ENCODE data around the gene CALML3. TPM values are rescaled to one million over a fixed set of nuclear protein-coding genes. Genes with fewer than 3 reads are reported as not detected.
A peak's percentile ranks its signal among the peaks of the same experiment; 100 is the strongest.

CALML3 gene
- total RNA-seq, 1 donor, result not detected

DNA sequence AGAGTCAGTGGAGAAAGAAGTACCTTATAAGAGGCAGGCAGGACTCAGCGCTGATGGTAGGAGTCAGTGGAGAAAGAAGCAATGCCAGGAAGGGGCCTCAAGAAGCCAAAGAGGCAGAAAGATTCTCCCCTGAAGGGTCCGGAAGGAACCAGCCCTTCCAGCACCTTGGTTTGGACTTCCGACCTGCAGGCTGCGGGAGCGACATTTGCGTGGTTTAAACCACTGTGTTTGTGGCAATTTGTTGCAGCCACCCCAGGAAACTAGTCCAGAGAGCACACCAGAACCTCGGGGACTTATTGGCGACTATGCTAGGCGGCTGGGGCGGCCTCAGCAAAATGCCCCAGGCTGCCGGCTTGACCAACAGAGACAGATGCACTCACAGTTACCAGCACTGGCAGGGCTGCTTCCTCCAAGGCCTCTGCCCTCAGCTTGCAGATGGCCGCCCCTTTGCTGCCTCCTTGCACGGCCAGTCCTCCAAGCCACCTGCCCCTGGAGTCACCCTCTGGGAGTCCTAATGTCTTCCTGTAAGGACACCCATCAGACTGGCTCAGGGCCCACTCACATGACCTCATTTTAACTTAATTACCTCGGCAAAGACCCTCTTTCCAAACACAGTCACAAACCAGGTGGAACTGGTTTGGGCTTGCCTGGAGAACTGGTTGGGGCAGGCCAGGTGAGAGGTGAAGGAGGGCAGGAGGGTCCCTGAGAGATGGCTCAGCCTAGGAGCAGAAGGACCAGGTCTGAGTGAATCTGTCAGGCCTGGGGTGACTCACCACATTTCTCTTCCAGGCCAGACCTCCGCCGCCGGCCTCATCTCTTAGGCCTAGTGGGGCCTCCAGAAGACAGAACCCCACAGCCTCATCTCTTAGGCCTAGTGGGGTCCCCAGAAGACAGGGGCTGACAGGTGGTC, 26.1 kb downstream of the CALML3 start:
- no peaks in the 10 kb centered on the region for H3K27me3 ChIP-seq (ENCODE audit: insufficient read depth, low read length)
- H3K4me3 ChIP-seq (ENCODE audit: insufficient read depth, low read length), result no peak overlapping the region
- no peaks in the 10 kb centered on the region for H3K9me3 ChIP-seq (ENCODE audit: low read depth, low read length)
- no peaks in the 10 kb centered on the region for H4K20me1 ChIP-seq (ENCODE audit: insufficient read depth, low read length)
- H3K36me3 ChIP-seq (ENCODE audit: insufficient read depth, low read length), result no peaks in the 10 kb centered on the region
- DNase-seq (ENCODE audit: insufficient read length, low spot score, missing footprints), result peak; percentile 89
- H3K4me2 ChIP-seq (ENCODE audit: insufficient read depth, low read length), result no peak overlapping the region
- H3K79me2 ChIP-seq (ENCODE audit: insufficient read depth, low read length), result no peaks in the 10 kb centered on the region
- peak overlapping the region; percentile 64 for H2AFZ ChIP-seq (ENCODE audit: low read length)
- TF ChIP-seq, protein P1, sequence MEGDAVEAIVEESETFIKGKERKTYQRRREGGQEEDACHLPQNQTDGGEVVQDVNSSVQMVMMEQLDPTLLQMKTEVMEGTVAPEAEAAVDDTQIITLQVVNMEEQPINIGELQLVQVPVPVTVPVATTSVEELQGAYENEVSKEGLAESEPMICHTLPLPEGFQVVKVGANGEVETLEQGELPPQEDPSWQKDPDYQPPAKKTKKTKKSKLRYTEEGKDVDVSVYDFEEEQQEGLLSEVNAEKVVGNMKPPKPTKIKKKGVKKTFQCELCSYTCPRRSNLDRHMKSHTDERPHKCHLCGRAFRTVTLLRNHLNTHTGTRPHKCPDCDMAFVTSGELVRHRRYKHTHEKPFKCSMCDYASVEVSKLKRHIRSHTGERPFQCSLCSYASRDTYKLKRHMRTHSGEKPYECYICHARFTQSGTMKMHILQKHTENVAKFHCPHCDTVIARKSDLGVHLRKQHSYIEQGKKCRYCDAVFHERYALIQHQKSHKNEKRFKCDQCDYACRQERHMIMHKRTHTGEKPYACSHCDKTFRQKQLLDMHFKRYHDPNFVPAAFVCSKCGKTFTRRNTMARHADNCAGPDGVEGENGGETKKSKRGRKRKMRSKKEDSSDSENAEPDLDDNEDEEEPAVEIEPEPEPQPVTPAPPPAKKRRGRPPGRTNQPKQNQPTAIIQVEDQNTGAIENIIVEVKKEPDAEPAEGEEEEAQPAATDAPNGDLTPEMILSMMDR (IDR thresholded peaks at IDR 0.05; ENCODE audit: extremely low read depth, low read depth, low read length), result no peak
- peak overlapping the region; percentile 33 for H3K27ac ChIP-seq (ENCODE audit: low read depth, low read length)
- peaks cover 70% of the 10 kb centered on the region for H3K4me1 ChIP-seq (ENCODE audit: insufficient read depth, low read length)

GRCh38 chr10:5551531-5552375, 27.0 kb downstream of the CALML3 start:
- no peaks in the 10 kb centered on the region for H3K36me3 ChIP-seq (ENCODE audit: insufficient read depth, low read length)
- TF ChIP-seq, protein P1 (IDR thresholded peaks at IDR 0.05; ENCODE audit: extremely low read depth, low read depth, low read length), result no peak
- H3K4me1 ChIP-seq (ENCODE audit: insufficient read depth, low read length), result peaks cover 61% of the 10 kb centered on the region
- no peaks in the 10 kb centered on the region for H3K27me3 ChIP-seq (ENCODE audit: insufficient read depth, low read length)
- no peaks in the 10 kb centered on the region for H3K9me3 ChIP-seq (ENCODE audit: low read depth, low read length)
- H3K4me2 ChIP-seq (ENCODE audit: insufficient read depth, low read length), result no peak overlapping the region
- peak overlapping the region; percentile 33 for H3K27ac ChIP-seq (ENCODE audit: low read depth, low read length)
- peak overlapping the region; percentile 64 for H2AFZ ChIP-seq (ENCODE audit: low read length)
- H4K20me1 ChIP-seq (ENCODE audit: insufficient read depth, low read length), result no peaks in the 10 kb centered on the region
- no peak overlapping the region for H3K4me3 ChIP-seq (ENCODE audit: insufficient read depth, low read length)
- no peaks in the 10 kb centered on the region for H3K79me2 ChIP-seq (ENCODE audit: insufficient read depth, low read length)
- DNase-seq (ENCODE audit: insufficient read length, low spot score, missing footprints), result peak; percentile 58

DNA sequence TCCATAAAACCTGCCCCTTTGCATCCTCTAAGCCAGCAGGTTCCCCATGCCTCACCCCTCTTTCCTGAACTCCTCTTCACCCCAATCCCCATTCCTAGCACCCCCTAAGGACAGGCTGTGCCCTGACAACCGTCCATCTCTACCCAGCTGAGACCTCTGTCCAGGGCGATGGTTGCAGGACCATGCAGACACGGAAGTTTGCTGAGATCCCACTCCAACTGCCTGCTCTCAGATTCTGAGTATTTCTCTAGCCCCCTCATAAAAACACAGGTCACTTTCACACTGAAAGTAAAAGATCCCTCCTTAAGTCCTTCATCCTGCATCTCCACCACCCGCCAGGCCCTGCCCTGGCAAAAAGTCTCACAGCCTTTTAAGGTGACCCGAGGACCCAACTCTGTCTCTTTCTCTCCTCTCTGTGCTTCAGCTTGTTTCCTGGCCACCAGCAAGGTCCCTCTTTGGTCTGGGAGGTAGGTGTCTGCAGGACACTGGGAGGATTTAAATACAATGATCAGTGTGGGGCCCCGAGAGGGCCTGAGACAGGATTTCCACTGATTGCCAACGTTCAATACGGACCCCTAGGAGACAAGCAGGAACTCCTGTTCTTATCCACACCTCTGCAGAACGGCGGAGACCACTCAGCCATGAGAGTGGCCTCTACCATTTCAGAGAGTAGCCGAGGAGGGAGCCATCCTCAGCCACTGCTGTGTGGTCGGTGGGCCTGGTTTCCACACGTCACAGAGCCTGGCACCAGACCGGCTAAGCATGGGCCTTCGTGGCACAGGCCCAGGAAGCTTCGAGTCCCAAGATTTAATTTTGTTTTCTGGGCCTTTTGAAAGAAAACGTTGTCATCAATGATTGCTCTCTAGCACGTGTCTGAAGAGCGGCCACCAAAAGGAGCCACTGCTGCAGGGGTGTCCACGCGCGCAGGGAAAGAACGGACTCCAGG, 27.9 kb downstream of the CALML3 start:
- Histone ChIP-seq H4K20me1 (ENCODE audit: insufficient read depth, low read length) (no peaks in the 10 kb centered on the region), H3K27ac (ENCODE audit: low read depth, low read length) (no peak overlapping the region), H3K4me2 (ENCODE audit: insufficient read depth, low read length) (no peak overlapping the region), H2AFZ (ENCODE audit: low read length) (peak overlapping the region; percentile 20), H3K79me2 (ENCODE audit: insufficient read depth, low read length) (no peaks in the 10 kb centered on the region), H3K9me3 (ENCODE audit: low read depth, low read length) (no peaks in the 10 kb centered on the region), H3K27me3 (ENCODE audit: insufficient read depth, low read length) (no peaks in the 10 kb centered on the region), H3K36me3 (ENCODE audit: insufficient read depth, low read length) (no peaks in the 10 kb centered on the region), H3K4me3 (ENCODE audit: insufficient read depth, low read length) (no peak overlapping the region), H3K4me1 (ENCODE audit: insufficient read depth, low read length) (peaks cover 52% of the 10 kb centered on the region)
- TF ChIP-seq, protein P1 (IDR thresholded peaks at IDR 0.05; ENCODE audit: extremely low read depth, low read depth, low read length), result no peak
- DNase-seq (ENCODE audit: insufficient read length, low spot score, missing footprints), result peak; percentile 38

All from osteoblast (primary cell).